Neuronal stem cell (in vitro differentiated cells): Measurements from ENCODE around the gene TEX50.
"Not testable (repeated sequence)": the region's sequence is repeated elsewhere in the genome, so short reads cannot be mapped to it uniquely, and the experiment has no call there.

Source experiments
- DNase-seq: peaks from one replicate; pipeline ENCODE4 v3.0.0-alpha.2; 2013; ENCODE audit warnings: low spot score
- H2AFZ ChIP-seq: one replicate; pipeline ENCODE4 v1.6.1; 2013; ENCODE audit warnings: mild to moderate bottlenecking, low read length, inconsistent platforms
- H2AK5ac ChIP-seq: 2 replicates; pipeline ENCODE4 v1.6.1; 2013; ENCODE audit warnings: low read depth, mild to moderate bottlenecking, inconsistent platforms, low read length, moderate library complexity, mixed read lengths
- H2BK120ac ChIP-seq: 2 replicates; pipeline ENCODE4 v1.6.1; 2013; ENCODE audit warnings: low read depth, mild to moderate bottlenecking, inconsistent platforms, low read length, moderate library complexity, mixed read lengths
- H2BK12ac ChIP-seq: one replicate; pipeline ENCODE4 v1.6.1; 2013; ENCODE audit warnings: low read length, inconsistent platforms
- H2BK15ac ChIP-seq: 2 replicates; pipeline ENCODE4 v1.6.1; 2013; ENCODE audit warnings: mild to moderate bottlenecking, low read length, inconsistent platforms, mixed read lengths
- H2BK5ac ChIP-seq: one replicate; pipeline ENCODE4 v1.6.1; 2013; ENCODE audit warnings: inconsistent platforms, mild to moderate bottlenecking, low read length, moderate library complexity
- H3K14ac ChIP-seq: one replicate; pipeline ENCODE4 v1.6.1; 2013; ENCODE audit warnings: low read length, inconsistent platforms
- H3K18ac ChIP-seq: 2 replicates; pipeline ENCODE4 v1.6.1; 2013; ENCODE audit warnings: low read length, inconsistent platforms
- H3K23ac ChIP-seq: 2 replicates; pipeline ENCODE4 v1.6.1; 2013; ENCODE audit warnings: low read depth, mild to moderate bottlenecking, mixed read lengths, low read length, inconsistent platforms; ENCODE audit not compliant: poor library complexity
- H3K27ac ChIP-seq: replicated peaks from 3 replicates; pipeline ENCODE4 v1.5.1; 2013; ENCODE audit warnings: low read length, inconsistent platforms
- H3K27me3 ChIP-seq, 3 experiments: 2 replicates each; pipeline ENCODE4 v1.6.1; 2013; ENCODE audit warnings: low read length in 3 of 3, mild to moderate bottlenecking in 2 of 3, inconsistent platforms in 1 of 3, low read depth in 1 of 3, mixed read lengths in 1 of 3, moderate library complexity in 1 of 3; ENCODE audit not compliant: control insufficient read depth in 3 of 3, insufficient read depth in 3 of 3
- H3K36me3 ChIP-seq, 2 donors: replicated peaks in 1 of 2; 2 replicates each; pipeline ENCODE4 v1.6.1; 2013; ENCODE audit warnings: low read length in 2 of 2; ENCODE audit not compliant: control insufficient read depth in 2 of 2, insufficient read depth in 2 of 2
- H3K4ac ChIP-seq: 2 replicates; pipeline ENCODE4 v1.6.1; 2013; ENCODE audit warnings: inconsistent platforms, mild to moderate bottlenecking, low read length, moderate library complexity
- H3K4me1 ChIP-seq, 2 donors: 1 replicate in 1 of 2; 2 replicates in 1 of 2; pipeline ENCODE4 v1.6.1; 2013; ENCODE audit warnings: low read length in 2 of 2, low read depth in 1 of 2; ENCODE audit not compliant: control insufficient read depth in 2 of 2, insufficient read depth in 1 of 2
- H3K4me2 ChIP-seq: one replicate; pipeline ENCODE4 v1.6.1; 2013; ENCODE audit warnings: mild to moderate bottlenecking, low read length, inconsistent platforms; ENCODE audit not compliant: insufficient read depth, poor library complexity, severe bottlenecking
- H3K4me3 ChIP-seq, 2 donors: 2 replicates each; pipeline ENCODE4 v1.5.1; 2013; ENCODE audit warnings: low read length in 2 of 2, mild to moderate bottlenecking in 2 of 2, inconsistent platforms in 1 of 2, moderate library complexity in 1 of 2
- H3K79me1 ChIP-seq: one replicate; pipeline ENCODE4 v1.6.1; 2013; ENCODE audit warnings: low read depth, mild to moderate bottlenecking, inconsistent platforms, low read length, moderate library complexity
- H3K9ac ChIP-seq: one replicate; pipeline ENCODE4 v1.6.1; 2013; ENCODE audit warnings: mild to moderate bottlenecking, low read depth, low read length, inconsistent platforms; ENCODE audit not compliant: poor library complexity
- H3K9me3 ChIP-seq, 2 donors: replicated peaks in 1 of 2; 2 replicates each; pipeline versions ENCODE3 to v1.6.1; 2013; ENCODE audit warnings: low read length in 2 of 2, mild to moderate bottlenecking in 2 of 2, inconsistent platforms in 1 of 2, low read depth in 1 of 2, mixed read lengths in 1 of 2, moderate library complexity in 1 of 2; ENCODE audit not compliant: control insufficient read depth in 2 of 2, insufficient read depth in 1 of 2
- H4K8ac ChIP-seq: one replicate; pipeline ENCODE4 v1.6.1; 2013; ENCODE audit warnings: low read depth, mild to moderate bottlenecking, inconsistent platforms, low read length, moderate library complexity
- H4K91ac ChIP-seq: one replicate; pipeline ENCODE4 v1.6.1; 2013; ENCODE audit warnings: low read length, low read depth, mild to moderate bottlenecking, inconsistent platforms; ENCODE audit not compliant: poor library complexity
- WGBS, 2 donors: extraction: QIAGEN DNeasy Blood & Tissue Kit; methylation state at CpG; one replicate each; pipeline ENCODE4 v1.1.7; 2013; ENCODE audit warnings: missing lambda C conversion rate in 2 of 2, mixed read lengths in 1 of 2; ENCODE audit not compliant: insufficient read length in 2 of 2, insufficient replicate concordance in 1 of 2; ENCODE audit errors: extremely low coverage in 2 of 2; 5-methylcytosine and 5-hydroxymethylcytosine counted together

The TEX50 gene

GRCh38 chr1:173601588-173601987 lies 33.5 kb upstream of the TEX50 start:
- H2BK5ac ChIP-seq = no peak overlapping the region
- H3K4me1 ChIP-seq = no peaks in the 10 kb centered on the region
- no peak overlapping the region for H3K14ac ChIP-seq
- no peak for DNase-seq
- no peak overlapping the region for H4K91ac ChIP-seq
- no peak overlapping the region for H3K23ac ChIP-seq
- no peak overlapping the region for H2AFZ ChIP-seq
- H3K27ac ChIP-seq = no peak overlapping the region
- WGBS, 2 donors = no CpG with 5 or more reads among the region's 2 CpGs
- H4K8ac ChIP-seq = no peak overlapping the region
- no peak overlapping the region for H2BK15ac ChIP-seq
- peaks cover 0 to 2% of the 10 kb centered on the region in 2 donors for H3K9me3 ChIP-seq
- no peaks in the 10 kb centered on the region for H3K27me3 ChIP-seq
- H3K36me3 ChIP-seq = no peaks in the 10 kb centered on the region
- no peak overlapping the region for H3K4me3 ChIP-seq
- H3K18ac ChIP-seq = no peak overlapping the region
- no peak overlapping the region for H3K9ac ChIP-seq
- no peak overlapping the region for H3K4ac ChIP-seq
- no peak overlapping the region for H2AK5ac ChIP-seq
- H3K79me1 ChIP-seq = no peaks in the 10 kb centered on the region
- H3K4me2 ChIP-seq = no peak overlapping the region
- H2BK12ac ChIP-seq = no peak overlapping the region
- no peak overlapping the region for H2BK120ac ChIP-seq

- H3K9me3 ChIP-seq = peaks cover 0 to 2% of the 10 kb centered on the region in 2 donors
- no peak for DNase-seq
- H2BK120ac ChIP-seq = no peak within 1 kb of the TSS
- no peak within 1 kb of the TSS for H3K27ac ChIP-seq
- peak within 1 kb of the TSS; percentile 28 for H2AFZ ChIP-seq
- no peaks in the 10 kb centered on the region for H3K36me3 ChIP-seq
- H3K23ac ChIP-seq = no peak within 1 kb of the TSS
- no peak within 1 kb of the TSS for H3K9ac ChIP-seq
- no peak within 1 kb of the TSS for H3K14ac ChIP-seq
- H2BK12ac ChIP-seq = no peak within 1 kb of the TSS
- no CpG with 5 or more reads among the region's 5 CpGs for WGBS, 2 donors
- H2BK5ac ChIP-seq = no peak within 1 kb of the TSS
- no peak within 1 kb of the TSS for H2AK5ac ChIP-seq
- H3K27me3 ChIP-seq = no peaks in the 10 kb centered on the region
- no peak within 1 kb of the TSS for H4K8ac ChIP-seq
- H3K4me2 ChIP-seq = no peak within 1 kb of the TSS
- H2BK15ac ChIP-seq = no peak within 1 kb of the TSS
- H3K4me1 ChIP-seq = no peaks in the 10 kb centered on the region
- no peak within 1 kb of the TSS for H3K4me3 ChIP-seq
- H3K79me1 ChIP-seq = no peaks in the 10 kb centered on the region
- H3K4ac ChIP-seq = no peak within 1 kb of the TSS
- H4K91ac ChIP-seq = no peak within 1 kb of the TSS
- H3K18ac ChIP-seq = no peak within 1 kb of the TSS
Measured at GRCh38 chr1:173603056-173603591, 32.0 kb upstream of the TEX50 start, which contains the start of gene SLC9C2. SLC9C2 (minus strand) TSS chr1:173603072; CDS start chr1:173601776, 1,296 bp downstream.

- no CpG with 5 or more reads among the region's 4 CpGs for WGBS, 2 donors
- peaks cover 0 to 2% of the 10 kb centered on the region in 2 donors for H3K9me3 ChIP-seq
- H4K8ac ChIP-seq = no peak overlapping the region
Measured at GRCh38 chr1:173608503-173609216, 26.5 kb upstream of the TEX50 start.

GRCh38 chr1:173613086-173613485 lies 22.1 kb upstream of the TEX50 start:
- not testable (repeated sequence) for H3K79me1 ChIP-seq, H3K18ac ChIP-seq, H3K36me3 ChIP-seq, H4K91ac ChIP-seq, H3K4ac ChIP-seq, H2BK12ac ChIP-seq, H3K4me3 ChIP-seq, H3K27ac ChIP-seq, H2BK15ac ChIP-seq, H2BK120ac ChIP-seq, H3K27me3 ChIP-seq, H3K4me2 ChIP-seq, H3K4me1 ChIP-seq, DNase-seq, H3K23ac ChIP-seq, H4K8ac ChIP-seq, H3K9ac ChIP-seq, H2BK5ac ChIP-seq, H2AK5ac ChIP-seq, H2AFZ ChIP-seq, H3K9me3 ChIP-seq, H3K14ac ChIP-seq
- WGBS, 2 donors = no CpG with 5 or more reads among the region's 32 CpGs

More at GRCh38 chr1:173608503-173609216, 26.5 kb upstream of the TEX50 start:
- Histone ChIP-seq H3K4me2 (no peak overlapping the region), H3K4ac (no peak overlapping the region), H3K18ac (no peak overlapping the region), H4K91ac (no peak overlapping the region), H2BK15ac (no peak overlapping the region), H3K4me1 (no peaks in the 10 kb centered on the region), H3K27ac (no peak overlapping the region), H3K9ac (no peak overlapping the region), H2BK5ac (no peak overlapping the region), H2AK5ac (no peak overlapping the region), H3K27me3 (no peaks in the 10 kb centered on the region), H3K36me3 (no peaks in the 10 kb centered on the region), H3K14ac (no peak overlapping the region), H2AFZ (no peak overlapping the region), H3K4me3 (no peak overlapping the region), H3K79me1 (no peaks in the 10 kb centered on the region), H2BK12ac (no peak overlapping the region), H3K23ac (no peak overlapping the region), H2BK120ac (no peak overlapping the region)
- DNase-seq = no peak
